ENCODE results near the gene GAMT.

GAMT gene

GRCh38 chr19:1379126-1379905 lies 22.0 kb downstream of the GAMT start:
- H3K27ac ChIP-seq (ENCODE audit: low read depth, low read length), result no peak overlapping the region
- peaks cover 3% of the 10 kb centered on the region; the same call in 1 of the 2 replicates for H3K4me1 ChIP-seq (ENCODE audit: insufficient read depth, low read length)
- no peaks in the 10 kb centered on the region for H3K27me3 ChIP-seq (ENCODE audit: insufficient read depth, low read length)
- H3K9ac ChIP-seq (ENCODE audit: low read depth, low read length), result no peak overlapping the region
- H3K36me3 ChIP-seq (ENCODE audit: insufficient read depth, low read length), result peaks cover 26% of the 10 kb centered on the region
- 93% methylated on average over 26 of the region's 27 CpGs for WGBS
- no peaks in the 10 kb centered on the region for H3K9me3 ChIP-seq (ENCODE audit: insufficient read depth, low read depth, low read length)
- H3K4me3 ChIP-seq (ENCODE audit: low read length), result no peak overlapping the region

GRCh38 chr19:1377965-1378785 lies 23.2 kb downstream of the GAMT start:
- WGBS, result 93% methylated on average over 33 of the region's 33 CpGs
- H3K27me3 ChIP-seq (ENCODE audit: insufficient read depth, low read length), result no peaks in the 10 kb centered on the region
- H3K27ac ChIP-seq (ENCODE audit: low read depth, low read length), result no peak overlapping the region
- H3K4me3 ChIP-seq (ENCODE audit: low read length), result no peak overlapping the region
- no peak overlapping the region for H3K9ac ChIP-seq (ENCODE audit: low read depth, low read length)
- H3K9me3 ChIP-seq (ENCODE audit: insufficient read depth, low read depth, low read length), result no peaks in the 10 kb centered on the region
- peaks cover 3% of the 10 kb centered on the region; the same call in 1 of the 2 replicates for H3K4me1 ChIP-seq (ENCODE audit: insufficient read depth, low read length)
- H3K36me3 ChIP-seq (ENCODE audit: insufficient read depth, low read length), result peaks cover 37% of the 10 kb centered on the region

GRCh38 chr19:1377176-1377964 lies 24.0 kb downstream of the GAMT start:
- 97% methylated on average over 43 of the region's 43 CpGs for WGBS
- Histone ChIP-seq H3K27me3 (ENCODE audit: insufficient read depth, low read length) (no peaks in the 10 kb centered on the region), H3K9ac (ENCODE audit: low read depth, low read length) (no peak overlapping the region), H3K27ac (ENCODE audit: low read depth, low read length) (no peak overlapping the region), H3K9me3 (ENCODE audit: insufficient read depth, low read depth, low read length) (no peaks in the 10 kb centered on the region), H3K4me1 (ENCODE audit: insufficient read depth, low read length) (peaks cover 3% of the 10 kb centered on the region; the same call in 1 of the 2 replicates), H3K36me3 (ENCODE audit: insufficient read depth, low read length) (peaks cover 44% of the 10 kb centered on the region), H3K4me3 (ENCODE audit: low read length) (no peak overlapping the region)

- peaks cover under 1% of the 10 kb centered on the region; the same call in 1 of the 2 replicates for H3K4me1 ChIP-seq (ENCODE audit: insufficient read depth, low read length)
- H3K9ac ChIP-seq (ENCODE audit: low read depth, low read length), result no peak overlapping the region
- peaks cover 53% of the 10 kb centered on the region for H3K36me3 ChIP-seq (ENCODE audit: insufficient read depth, low read length)
- 97% methylated on average over 17 of the region's 17 CpGs for WGBS
- no peak overlapping the region for H3K4me3 ChIP-seq (ENCODE audit: low read length)
- no peak overlapping the region for H3K27ac ChIP-seq (ENCODE audit: low read depth, low read length)
- no peaks in the 10 kb centered on the region for H3K9me3 ChIP-seq (ENCODE audit: insufficient read depth, low read depth, low read length)
- H3K27me3 ChIP-seq (ENCODE audit: insufficient read depth, low read length), result no peaks in the 10 kb centered on the region
Measured at GRCh38 chr19:1376415-1376805, 24.9 kb downstream of the GAMT start.

- 87% methylated on average over 12 of the region's 12 CpGs for WGBS
- Histone ChIP-seq H3K27me3 (ENCODE audit: insufficient read depth, low read length) (no peaks in the 10 kb centered on the region), H3K4me1 (ENCODE audit: insufficient read depth, low read length) (no peaks in the 10 kb centered on the region), H3K27ac (ENCODE audit: low read depth, low read length) (no peak overlapping the region), H3K9me3 (ENCODE audit: insufficient read depth, low read depth, low read length) (no peaks in the 10 kb centered on the region), H3K36me3 (ENCODE audit: insufficient read depth, low read length) (peaks cover 75% of the 10 kb centered on the region), H3K4me3 (ENCODE audit: low read length) (no peak overlapping the region), H3K9ac (ENCODE audit: low read depth, low read length) (no peak overlapping the region)
Measured at GRCh38 chr19:1374250-1374577, 27.1 kb downstream of the GAMT start.

GRCh38 chr19:1373534-1374249 lies 27.6 kb downstream of the GAMT start:
- Histone ChIP-seq H3K4me1 (ENCODE audit: insufficient read depth, low read length) (no peaks in the 10 kb centered on the region), H3K9me3 (ENCODE audit: insufficient read depth, low read depth, low read length) (no peaks in the 10 kb centered on the region), H3K27me3 (ENCODE audit: insufficient read depth, low read length) (no peaks in the 10 kb centered on the region), H3K4me3 (ENCODE audit: low read length) (no peak overlapping the region), H3K27ac (ENCODE audit: low read depth, low read length) (no peak overlapping the region), H3K9ac (ENCODE audit: low read depth, low read length) (no peak overlapping the region), H3K36me3 (ENCODE audit: insufficient read depth, low read length) (peaks cover 79% of the 10 kb centered on the region)
- WGBS, result 95% methylated on average over 22 of the region's 22 CpGs

- H3K36me3 ChIP-seq (ENCODE audit: insufficient read depth, low read length), result peaks cover 80% of the 10 kb centered on the region
- no peak overlapping the region for H3K9ac ChIP-seq (ENCODE audit: low read depth, low read length)
- no peaks in the 10 kb centered on the region for H3K27me3 ChIP-seq (ENCODE audit: insufficient read depth, low read length)
- no peak overlapping the region for H3K4me3 ChIP-seq (ENCODE audit: low read length)
- no peaks in the 10 kb centered on the region for H3K4me1 ChIP-seq (ENCODE audit: insufficient read depth, low read length)
- WGBS, result 97% methylated on average over 20 of the region's 20 CpGs
- no peaks in the 10 kb centered on the region for H3K9me3 ChIP-seq (ENCODE audit: insufficient read depth, low read depth, low read length)
- no peak overlapping the region for H3K27ac ChIP-seq (ENCODE audit: low read depth, low read length)
Measured at GRCh38 chr19:1373042-1373533, 28.3 kb downstream of the GAMT start.

- Histone ChIP-seq H3K27me3 (ENCODE audit: insufficient read depth, low read length) (no peaks in the 10 kb centered on the region), H3K9me3 (ENCODE audit: insufficient read depth, low read depth, low read length) (no peaks in the 10 kb centered on the region), H3K36me3 (ENCODE audit: insufficient read depth, low read length) (peaks cover 84% of the 10 kb centered on the region), H3K9ac (ENCODE audit: low read depth, low read length) (no peak overlapping the region), H3K27ac (ENCODE audit: low read depth, low read length) (no peak overlapping the region), H3K4me3 (ENCODE audit: low read length) (no peak overlapping the region), H3K4me1 (ENCODE audit: insufficient read depth, low read length) (no peaks in the 10 kb centered on the region)
- 96% methylated on average over 52 of the region's 52 CpGs for WGBS
Measured at GRCh38 chr19:1370579-1371361, 30.6 kb downstream of the GAMT start.

GRCh38 chr19:1369214-1369805 lies 32.0 kb downstream of the GAMT start:
- no peak overlapping the region for H3K9ac ChIP-seq (ENCODE audit: low read depth, low read length)
- H3K4me1 ChIP-seq (ENCODE audit: insufficient read depth, low read length), result no peaks in the 10 kb centered on the region
- H3K9me3 ChIP-seq (ENCODE audit: insufficient read depth, low read depth, low read length), result no peaks in the 10 kb centered on the region
- H3K36me3 ChIP-seq (ENCODE audit: insufficient read depth, low read length), result peaks cover 90% of the 10 kb centered on the region
- 98% methylated on average over 18 of the region's 18 CpGs for WGBS
- H3K27me3 ChIP-seq (ENCODE audit: insufficient read depth, low read length), result no peaks in the 10 kb centered on the region
- H3K4me3 ChIP-seq (ENCODE audit: low read length), result no peak overlapping the region
- no peak overlapping the region for H3K27ac ChIP-seq (ENCODE audit: low read depth, low read length)
